ENCODE results near the gene BLOC1S4. TPM values are rescaled to one million over a fixed set of nuclear protein-coding genes. Genes with fewer than 3 reads are reported as not detected.

The BLOC1S4 gene
- total RNA-seq, 1 experiment from 2014 or later: 15.7 TPM

DNA sequence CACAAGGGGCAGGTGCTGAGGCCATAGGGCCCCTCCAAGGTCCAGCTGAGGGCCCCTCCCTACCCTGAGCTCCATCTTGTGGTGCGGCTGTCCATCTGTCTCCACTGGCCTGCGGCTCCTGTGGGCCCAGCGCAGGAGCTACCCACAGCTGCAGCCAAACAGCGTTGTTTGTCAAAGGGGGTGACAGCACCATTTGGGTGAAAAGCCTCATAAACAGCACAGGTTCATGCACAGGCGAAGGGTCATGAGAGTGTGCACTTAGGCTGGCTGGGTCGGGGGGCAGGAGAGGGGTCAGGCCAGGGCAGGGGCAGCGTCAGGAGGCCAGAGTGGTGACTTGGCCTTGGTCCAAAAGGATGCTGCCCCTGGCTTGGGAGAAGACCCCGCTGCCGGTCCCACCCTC is 32.3 kb downstream of the BLOC1S4 start:
- BruUV-seq (replicated peaks): no TSS peak
- Histone ChIP-seq H3K4me2 (ENCODE audit: low read length) (no peak overlapping the region; the same call in 1 of the 2 replicates), H3K9me3 (ENCODE audit: control insufficient read depth in 1 of 2, insufficient read depth in 1 of 2, low read depth in 1 of 2, low read length in 2 of 2) (no peaks in the 10 kb centered on the region), H3K9me2 (ENCODE audit: insufficient read depth) (no peaks in the 10 kb centered on the region), H3K79me2 (ENCODE audit: insufficient read depth, low read length) (no peaks in the 10 kb centered on the region), H4K20me1 (ENCODE audit: insufficient read depth) (no peaks in the 10 kb centered on the region), H2AFZ (ENCODE audit: low read depth, low read length, poor library complexity, severe bottlenecking) (no peak overlapping the region), H3K9ac (ENCODE audit: low read length) (no peak overlapping the region), H3K27ac (ENCODE audit: low read depth, low read length) (no peak overlapping the region), H3K27me3 (ENCODE audit: insufficient read depth, low read length) (no peaks in the 10 kb centered on the region), H3K4me1 (ENCODE audit: control insufficient read depth in 1 of 2, insufficient read depth in 2 of 2, low read length in 2 of 2) (peaks cover 28 to 66% of the 10 kb centered on the region in 2 experiments), H3K36me3 (ENCODE audit: control insufficient read depth in 1 of 2, insufficient read depth in 2 of 2, low read length in 2 of 2) (no peaks in the 10 kb centered on the region), H3K4me3 (replicated peaks in 1 of 2; ENCODE audit: low read depth in 1 of 2, low read length in 2 of 2) (no peak overlapping the region)
- ChIA-PET CTCF (no interaction called here), RAD21 (ENCODE audit: low non-redundant PET in 1 of 2, low total read pairs in 2 of 2, uncharacterized antibody in 2 of 2, unreplicated experiment in 2 of 2) (no interaction called here), POLR2A (no interaction called here)
- ATAC-seq (no peak), DNase-seq (ENCODE audit: low read depth, low spot score) (no peak)
- TF ChIP-seq, protein P1, sequence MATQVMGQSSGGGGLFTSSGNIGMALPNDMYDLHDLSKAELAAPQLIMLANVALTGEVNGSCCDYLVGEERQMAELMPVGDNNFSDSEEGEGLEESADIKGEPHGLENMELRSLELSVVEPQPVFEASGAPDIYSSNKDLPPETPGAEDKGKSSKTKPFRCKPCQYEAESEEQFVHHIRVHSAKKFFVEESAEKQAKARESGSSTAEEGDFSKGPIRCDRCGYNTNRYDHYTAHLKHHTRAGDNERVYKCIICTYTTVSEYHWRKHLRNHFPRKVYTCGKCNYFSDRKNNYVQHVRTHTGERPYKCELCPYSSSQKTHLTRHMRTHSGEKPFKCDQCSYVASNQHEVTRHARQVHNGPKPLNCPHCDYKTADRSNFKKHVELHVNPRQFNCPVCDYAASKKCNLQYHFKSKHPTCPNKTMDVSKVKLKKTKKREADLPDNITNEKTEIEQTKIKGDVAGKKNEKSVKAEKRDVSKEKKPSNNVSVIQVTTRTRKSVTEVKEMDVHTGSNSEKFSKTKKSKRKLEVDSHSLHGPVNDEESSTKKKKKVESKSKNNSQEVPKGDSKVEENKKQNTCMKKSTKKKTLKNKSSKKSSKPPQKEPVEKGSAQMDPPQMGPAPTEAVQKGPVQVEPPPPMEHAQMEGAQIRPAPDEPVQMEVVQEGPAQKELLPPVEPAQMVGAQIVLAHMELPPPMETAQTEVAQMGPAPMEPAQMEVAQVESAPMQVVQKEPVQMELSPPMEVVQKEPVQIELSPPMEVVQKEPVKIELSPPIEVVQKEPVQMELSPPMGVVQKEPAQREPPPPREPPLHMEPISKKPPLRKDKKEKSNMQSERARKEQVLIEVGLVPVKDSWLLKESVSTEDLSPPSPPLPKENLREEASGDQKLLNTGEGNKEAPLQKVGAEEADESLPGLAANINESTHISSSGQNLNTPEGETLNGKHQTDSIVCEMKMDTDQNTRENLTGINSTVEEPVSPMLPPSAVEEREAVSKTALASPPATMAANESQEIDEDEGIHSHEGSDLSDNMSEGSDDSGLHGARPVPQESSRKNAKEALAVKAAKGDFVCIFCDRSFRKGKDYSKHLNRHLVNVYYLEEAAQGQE (IDR thresholded peaks at IDR 0.05; ENCODE audit: low read depth): no peak
- no peak for TF ChIP-seq ELF1 (IDR thresholded peaks at IDR 0.05; ENCODE audit: borderline replicate concordance, low read depth)
- no peak for TF ChIP-seq SRF (IDR thresholded peaks at IDR 0.05; ENCODE audit: low read depth)
- TF ChIP-seq JUND (IDR thresholded peaks at IDR 0.05): no peak
- TF ChIP-seq, protein P2, sequence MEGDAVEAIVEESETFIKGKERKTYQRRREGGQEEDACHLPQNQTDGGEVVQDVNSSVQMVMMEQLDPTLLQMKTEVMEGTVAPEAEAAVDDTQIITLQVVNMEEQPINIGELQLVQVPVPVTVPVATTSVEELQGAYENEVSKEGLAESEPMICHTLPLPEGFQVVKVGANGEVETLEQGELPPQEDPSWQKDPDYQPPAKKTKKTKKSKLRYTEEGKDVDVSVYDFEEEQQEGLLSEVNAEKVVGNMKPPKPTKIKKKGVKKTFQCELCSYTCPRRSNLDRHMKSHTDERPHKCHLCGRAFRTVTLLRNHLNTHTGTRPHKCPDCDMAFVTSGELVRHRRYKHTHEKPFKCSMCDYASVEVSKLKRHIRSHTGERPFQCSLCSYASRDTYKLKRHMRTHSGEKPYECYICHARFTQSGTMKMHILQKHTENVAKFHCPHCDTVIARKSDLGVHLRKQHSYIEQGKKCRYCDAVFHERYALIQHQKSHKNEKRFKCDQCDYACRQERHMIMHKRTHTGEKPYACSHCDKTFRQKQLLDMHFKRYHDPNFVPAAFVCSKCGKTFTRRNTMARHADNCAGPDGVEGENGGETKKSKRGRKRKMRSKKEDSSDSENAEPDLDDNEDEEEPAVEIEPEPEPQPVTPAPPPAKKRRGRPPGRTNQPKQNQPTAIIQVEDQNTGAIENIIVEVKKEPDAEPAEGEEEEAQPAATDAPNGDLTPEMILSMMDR (IDR thresholded peaks at IDR 0.05 in 2 of 3, conservative IDR thresholded peaks at IDR 0.05 in 1 of 3; ENCODE audit: borderline replicate concordance in 1 of 3, insufficient read depth in 1 of 3, low read depth in 2 of 3, low read length in 2 of 3): no peak
- TF ChIP-seq, protein P3, sequence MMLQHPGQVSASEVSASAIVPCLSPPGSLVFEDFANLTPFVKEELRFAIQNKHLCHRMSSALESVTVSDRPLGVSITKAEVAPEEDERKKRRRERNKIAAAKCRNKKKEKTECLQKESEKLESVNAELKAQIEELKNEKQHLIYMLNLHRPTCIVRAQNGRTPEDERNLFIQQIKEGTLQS (IDR thresholded peaks at IDR 0.05): no peak
- no peak for TF ChIP-seq POLR2A (IDR thresholded peaks at IDR 0.05; ENCODE audit: borderline replicate concordance, extremely low read depth, insufficient read depth, insufficient read length)
- TF ChIP-seq CBX3 (IDR thresholded peaks at IDR 0.05; ENCODE audit: low read depth): no peak
- no peak for TF ChIP-seq EZH2 (IDR thresholded peaks at IDR 0.05)
- no peak for TF ChIP-seq FOSL1 (IDR thresholded peaks at IDR 0.05; ENCODE audit: low read depth)
- no peak for TF ChIP-seq EZH2phosphoT487 (IDR thresholded peaks at IDR 0.05; ENCODE audit: borderline replicate concordance)
- TF ChIP-seq ZNF274 (IDR thresholded peaks at IDR 0.05; ENCODE audit: low read depth, low read length): no peak
- intact Hi-C loops (cut with micrococcal nuclease): no loop called here
